ENCODE data around the gene MUC20.
A peak's percentile ranks its signal among the peaks of the same experiment; 100 is the strongest.
"Not testable (repeated sequence)": the region's sequence is repeated elsewhere in the genome, so short reads cannot be mapped to it uniquely, and the experiment has no call there.

MUC20 gene

DNA sequence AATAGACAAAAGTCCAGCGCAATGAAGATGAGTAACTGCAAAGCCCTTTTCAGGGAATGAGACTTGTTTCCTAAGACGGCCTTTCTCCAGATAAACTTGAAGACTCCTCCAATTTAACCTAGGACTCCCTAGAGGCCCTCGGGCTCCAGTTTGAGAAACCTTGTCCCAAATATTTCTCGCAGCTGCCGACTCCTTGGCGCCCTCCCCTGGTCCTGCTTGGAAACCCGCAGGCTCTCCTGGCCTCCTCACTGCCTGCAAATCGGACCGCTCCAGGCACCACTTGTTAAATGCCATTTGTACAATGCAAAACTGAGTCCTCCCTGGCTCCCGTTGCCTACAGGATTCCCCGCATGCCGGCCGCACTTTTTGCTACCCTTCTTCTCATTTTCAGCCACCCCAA lies 54.1 kb downstream of the MUC20 start:
- no peak overlapping the region for H3K4me3 ChIP-seq (replicated peaks; ENCODE audit: low read depth, low read length)
- TF ChIP-seq, protein P1, sequence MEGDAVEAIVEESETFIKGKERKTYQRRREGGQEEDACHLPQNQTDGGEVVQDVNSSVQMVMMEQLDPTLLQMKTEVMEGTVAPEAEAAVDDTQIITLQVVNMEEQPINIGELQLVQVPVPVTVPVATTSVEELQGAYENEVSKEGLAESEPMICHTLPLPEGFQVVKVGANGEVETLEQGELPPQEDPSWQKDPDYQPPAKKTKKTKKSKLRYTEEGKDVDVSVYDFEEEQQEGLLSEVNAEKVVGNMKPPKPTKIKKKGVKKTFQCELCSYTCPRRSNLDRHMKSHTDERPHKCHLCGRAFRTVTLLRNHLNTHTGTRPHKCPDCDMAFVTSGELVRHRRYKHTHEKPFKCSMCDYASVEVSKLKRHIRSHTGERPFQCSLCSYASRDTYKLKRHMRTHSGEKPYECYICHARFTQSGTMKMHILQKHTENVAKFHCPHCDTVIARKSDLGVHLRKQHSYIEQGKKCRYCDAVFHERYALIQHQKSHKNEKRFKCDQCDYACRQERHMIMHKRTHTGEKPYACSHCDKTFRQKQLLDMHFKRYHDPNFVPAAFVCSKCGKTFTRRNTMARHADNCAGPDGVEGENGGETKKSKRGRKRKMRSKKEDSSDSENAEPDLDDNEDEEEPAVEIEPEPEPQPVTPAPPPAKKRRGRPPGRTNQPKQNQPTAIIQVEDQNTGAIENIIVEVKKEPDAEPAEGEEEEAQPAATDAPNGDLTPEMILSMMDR (IDR thresholded peaks at IDR 0.05; ENCODE audit: low read depth, low read length, missing control alignments): peak; percentile 42
- DNase-seq (ENCODE audit: extremely low read depth, low read depth): no peak

DNA sequence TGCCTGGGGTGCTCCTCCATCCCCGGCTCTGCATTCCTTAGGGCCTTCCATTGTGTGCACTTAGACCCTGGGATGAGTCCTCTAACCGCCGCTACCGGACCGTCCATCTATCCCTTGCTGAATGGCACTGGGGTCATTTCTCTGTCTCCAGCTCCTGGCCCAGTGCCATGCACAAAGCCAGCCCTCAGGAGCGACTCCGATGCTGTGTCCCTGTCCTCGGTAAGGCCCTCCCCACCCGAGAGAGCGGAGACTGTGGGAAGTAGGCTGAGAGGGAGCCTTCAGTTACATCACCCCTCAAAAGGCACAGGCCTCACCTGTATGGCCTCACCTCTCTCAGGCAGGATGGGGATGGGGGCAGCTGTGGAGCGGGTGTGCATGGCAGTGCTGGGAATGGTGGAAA lies 57.2 kb downstream of the MUC20 start:
- DNase-seq (ENCODE audit: extremely low read depth, low read depth): no peak
- TF ChIP-seq, protein P1 (IDR thresholded peaks at IDR 0.05; ENCODE audit: low read depth, low read length, missing control alignments): no peak
- no peak overlapping the region for H3K4me3 ChIP-seq (replicated peaks; ENCODE audit: low read depth, low read length)

DNA sequence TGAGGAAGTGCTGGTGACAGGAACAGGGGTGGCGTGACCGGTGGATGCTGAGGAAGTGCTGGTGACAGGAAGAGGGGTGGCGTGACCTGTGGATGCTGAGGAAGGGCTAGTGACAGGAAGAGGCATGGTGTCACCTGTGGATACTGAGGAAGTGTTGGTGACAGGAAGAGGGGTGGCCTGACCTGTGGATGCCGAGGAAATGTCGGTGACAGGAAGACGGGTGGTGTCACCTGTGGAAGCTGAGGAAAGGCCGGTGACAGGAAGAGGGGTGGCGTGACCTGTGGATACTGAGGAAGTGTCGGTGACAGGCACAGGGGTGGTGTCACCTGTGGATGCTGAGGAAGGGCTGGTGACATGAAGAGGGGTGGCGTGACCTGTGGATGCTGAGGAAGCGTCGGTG lies 60.5 kb downstream of the MUC20 start:
- not testable (repeated sequence) for DNase-seq (ENCODE audit: extremely low read depth, low read depth); H3K4me3 ChIP-seq (replicated peaks; ENCODE audit: low read depth, low read length)

All from HFF-Myc (cell line).